Activated CD4-positive, alpha-beta memory T cell treated with anti-CD3 and anti-CD28 coated beads, Interleukin-2, amount 10 ng/mL, durations not matched to agents 7 days and 5 days (primary cell): Measurements from ENCODE around the gene FOXN4. TPM values are rescaled to one million over a fixed set of nuclear protein-coding genes. Genes with fewer than 3 reads are reported as not detected.
A peak's percentile ranks its signal among the peaks of the same experiment; 100 is the strongest.
"Not testable (repeated sequence)": the region's sequence is repeated elsewhere in the genome, so short reads cannot be mapped to it uniquely, and the experiment has no call there.

ENCODE experiments used
- CTCF ChIA-PET: fragments of 350-600 bp; sonication (Branson Sonifier 250); formaldehyde crosslinking; loops from one replicate; lab custom pipeline; 2021; ENCODE audit warnings: antibody characterized with exemption, inconsistent platforms; lab: Charles Lee
- POLR2A ChIA-PET: fragments of 350-600 bp; sonication (Branson Sonifier 250); formaldehyde crosslinking; loops from one replicate; lab custom pipeline; 2021; ENCODE audit warnings: antibody characterized with exemption; lab: Charles Lee
- DNase-seq: peaks from one replicate; pipeline ENCODE4 v3.0.0-alpha.2; 2020
- H3K27ac Mint-ChIP-seq: one replicate; pipeline ENCODE4 v1.8.0; 2021; ENCODE audit warnings: mild to moderate bottlenecking, mixed read lengths
- H3K27me3 Mint-ChIP-seq: one replicate; pipeline ENCODE4 v1.8.0; 2021; ENCODE audit warnings: mixed read lengths
- H3K36me3 Mint-ChIP-seq: one replicate; pipeline ENCODE4 v1.8.0; 2021; ENCODE audit warnings: low read depth, mixed read lengths
- H3K4me1 Mint-ChIP-seq: one replicate; pipeline ENCODE4 v1.8.0; 2021; ENCODE audit warnings: mixed read lengths
- H3K4me3 Mint-ChIP-seq: one replicate; pipeline ENCODE4 v1.8.0; 2021; ENCODE audit warnings: mild to moderate bottlenecking, mixed read lengths
- H3K9me3 Mint-ChIP-seq: one replicate; pipeline ENCODE4 v1.8.0; 2021; ENCODE audit warnings: mixed read lengths
- total RNA-seq, 2 experiments: library from RNA; stranded (reverse); gene quantifications; one replicate each; pipeline ENCODE4 v1.2.3, GENCODE V29; 2021

The FOXN4 gene
- total RNA-seq, 2 experiments from 2014 or later = not detected

GRCh38 chr12:109330282-109331230, 21.5 kb upstream of the FOXN4 start:
- H3K9me3 Mint-ChIP-seq = no peaks in the 10 kb centered on the region
- CTCF ChIA-PET = no interaction called here
- peaks cover 20% of the 10 kb centered on the region for H3K27me3 Mint-ChIP-seq
- POLR2A ChIA-PET = no interaction called here
- no peaks in the 10 kb centered on the region for H3K4me1 Mint-ChIP-seq
- no peak for DNase-seq
- H3K36me3 Mint-ChIP-seq = no peaks in the 10 kb centered on the region
- no peak overlapping the region for H3K4me3 Mint-ChIP-seq
- H3K27ac Mint-ChIP-seq = no peak overlapping the region

GRCh38 chr12:109329686-109330085, 20.6 kb upstream of the FOXN4 start:
- ChIA-PET CTCF (no interaction called here), POLR2A (no interaction called here)
- H3K9me3 Mint-ChIP-seq = no peaks in the 10 kb centered on the region
- no peak for DNase-seq
- H3K36me3 Mint-ChIP-seq = no peaks in the 10 kb centered on the region
- no peaks in the 10 kb centered on the region for H3K4me1 Mint-ChIP-seq
- peaks cover 20% of the 10 kb centered on the region for H3K27me3 Mint-ChIP-seq
- H3K4me3 Mint-ChIP-seq = no peak overlapping the region
- no peak overlapping the region for H3K27ac Mint-ChIP-seq

- no peaks in the 10 kb centered on the region for H3K36me3 Mint-ChIP-seq
- H3K9me3 Mint-ChIP-seq = no peaks in the 10 kb centered on the region
- peaks cover 21% of the 10 kb centered on the region for H3K27me3 Mint-ChIP-seq
- H3K4me1 Mint-ChIP-seq = no peaks in the 10 kb centered on the region
- H3K27ac Mint-ChIP-seq = no peak overlapping the region
- ChIA-PET POLR2A (no interaction called here), CTCF (no interaction called here)
- H3K4me3 Mint-ChIP-seq = no peak overlapping the region
- DNase-seq = no peak
Observed at GRCh38 chr12:109329003-109329402, 19.9 kb upstream of the FOXN4 start.

GRCh38 chr12:109321294-109321693, 12.2 kb upstream of the FOXN4 start:
- H3K9me3 Mint-ChIP-seq, H3K27ac Mint-ChIP-seq, H3K4me3 Mint-ChIP-seq, H3K36me3 Mint-ChIP-seq, DNase-seq, H3K4me1 Mint-ChIP-seq, POLR2A ChIA-PET: not testable (repeated sequence)
- CTCF ChIA-PET = interaction anchor here (0.7 kb wide), 1 partner anchor 73 kb away, joined by 3 read pairs; no protein-coding TSS in a partner anchor
- H3K27me3 Mint-ChIP-seq = peaks cover 33% of the 10 kb centered on the region

- Mint-ChIP-seq H3K4me3 (peak overlapping the region; percentile 56), H3K27me3 (peaks cover 65% of the 10 kb centered on the region), H3K4me1 (peaks cover 9% of the 10 kb centered on the region), H3K9me3 (no peaks in the 10 kb centered on the region), H3K27ac (no peak overlapping the region), H3K36me3 (no peaks in the 10 kb centered on the region)
- ChIA-PET CTCF (no interaction called here), POLR2A (no interaction called here)
- DNase-seq = no peak
Observed at GRCh38 chr12:109310247-109311125, 1.4 kb upstream of the FOXN4 start.

- no peaks in the 10 kb centered on the region for H3K9me3 Mint-ChIP-seq
Observed at GRCh38 chr12:109309381-109310246, 530 bp upstream of the FOXN4 start.

GRCh38 chr12:109307051-109307450, 2.0 kb downstream of the FOXN4 start:
- Mint-ChIP-seq H3K36me3 (no peaks in the 10 kb centered on the region), H3K4me3 (no peak overlapping the region), H3K9me3 (no peaks in the 10 kb centered on the region), H3K27ac (no peak overlapping the region), H3K4me1 (peaks cover 9% of the 10 kb centered on the region), H3K27me3 (peaks cover 53% of the 10 kb centered on the region)
- CTCF ChIA-PET = no interaction called here
- POLR2A ChIA-PET = no interaction called here
- no peak for DNase-seq

More at GRCh38 chr12:109309381-109310246, 530 bp upstream of the FOXN4 start:
- Mint-ChIP-seq H3K36me3 (no peaks in the 10 kb centered on the region), H3K4me3 (peak overlapping the region; percentile 59), H3K4me1 (peaks cover 9% of the 10 kb centered on the region), H3K27me3 (peaks cover 62% of the 10 kb centered on the region), H3K27ac (no peak overlapping the region)
- CTCF ChIA-PET = no interaction called here
- no peak for DNase-seq
- POLR2A ChIA-PET = no interaction called here

- Mint-ChIP-seq H3K27me3 (peaks cover 44% of the 10 kb centered on the region), H3K4me1 (peaks cover 6% of the 10 kb centered on the region), H3K36me3 (no peaks in the 10 kb centered on the region), H3K27ac (no peak overlapping the region), H3K4me3 (no peak overlapping the region), H3K9me3 (no peaks in the 10 kb centered on the region)
- ChIA-PET CTCF (no interaction called here), POLR2A (no interaction called here)
- DNase-seq = no peak
Observed at GRCh38 chr12:109305547-109305946, 3.5 kb downstream of the FOXN4 start.

GRCh38 chr12:109304485-109304884, 4.6 kb downstream of the FOXN4 start:
- Mint-ChIP-seq H3K9me3 (no peaks in the 10 kb centered on the region), H3K4me1 (peaks cover 2% of the 10 kb centered on the region), H3K27me3 (peaks cover 39% of the 10 kb centered on the region), H3K27ac (no peak overlapping the region), H3K4me3 (no peak overlapping the region), H3K36me3 (no peaks in the 10 kb centered on the region)
- CTCF ChIA-PET = no interaction called here
- no peak for DNase-seq
- POLR2A ChIA-PET = no interaction called here

GRCh38 chr12:109302770-109303169, 6.3 kb downstream of the FOXN4 start:
- ChIA-PET POLR2A (no interaction called here), CTCF (interaction anchor here (1.0 to 1.5 kb wide), 3 partner anchors 9 to 83 kb away, joined by 3 to 4 read pairs (median 3); no protein-coding TSS in a partner anchor)
- Mint-ChIP-seq H3K9me3 (no peaks in the 10 kb centered on the region), H3K27me3 (peaks cover 25% of the 10 kb centered on the region), H3K27ac (no peak overlapping the region), H3K4me1 (no peaks in the 10 kb centered on the region), H3K4me3 (no peak overlapping the region), H3K36me3 (no peaks in the 10 kb centered on the region)
- no peak for DNase-seq

- H3K4me1 Mint-ChIP-seq = no peaks in the 10 kb centered on the region
- peaks cover 21% of the 10 kb centered on the region for H3K27me3 Mint-ChIP-seq
- H3K36me3 Mint-ChIP-seq = no peaks in the 10 kb centered on the region
- POLR2A ChIA-PET = no interaction called here
- no peaks in the 10 kb centered on the region for H3K9me3 Mint-ChIP-seq
- CTCF ChIA-PET = interaction anchor here (1.0 to 1.5 kb wide), 5 partner anchors 9 to 189 kb away, joined by 3 to 4 read pairs (median 3); no protein-coding TSS in a partner anchor
- DNase-seq = no peak
- no peak overlapping the region for H3K4me3 Mint-ChIP-seq
- no peak overlapping the region for H3K27ac Mint-ChIP-seq
Observed at GRCh38 chr12:109302358-109302757, 6.7 kb downstream of the FOXN4 start.

- ChIA-PET POLR2A (no interaction called here), CTCF (interaction anchor here (1.1 to 1.5 kb wide), 3 partner anchors 84 to 189 kb away, joined by 3 to 4 read pairs (median 3); no protein-coding TSS in a partner anchor)
- Mint-ChIP-seq H3K27me3 (peaks cover 15% of the 10 kb centered on the region), H3K4me1 (no peaks in the 10 kb centered on the region), H3K9me3 (no peaks in the 10 kb centered on the region), H3K4me3 (no peak overlapping the region), H3K36me3 (no peaks in the 10 kb centered on the region), H3K27ac (no peak overlapping the region)
- DNase-seq = no peak
Observed at GRCh38 chr12:109301643-109302168, 7.4 kb downstream of the FOXN4 start.
